Measurements from ENCODE around the gene CHRNE. TPM values are rescaled to one million over a fixed set of nuclear protein-coding genes. Genes with fewer than 3 reads are reported as not detected.

CHRNE gene
- total and polyA plus RNA-seq, 2 donors (not counting 1 experiment from before 2014, with no cell fraction given) = 0.99 to 4.7 TPM

GRCh38 chr17:4861052-4861451 is 41.8 kb downstream of the CHRNE start:
- H4K20me1 ChIP-seq (ENCODE audit: control insufficient read depth, insufficient read depth, low read length, poor library complexity, severe bottlenecking) = peaks cover 72% of the 10 kb centered on the region
- no peak overlapping the region for H3K27ac ChIP-seq (ENCODE audit: low read length in 2 of 2)
- TF ChIP-seq EZH2 (IDR thresholded peaks at IDR 0.05; ENCODE audit: borderline replicate concordance, insufficient read depth, low read depth, low read length, poor library complexity, severe bottlenecking) (no peak), CTCF (IDR thresholded peaks at IDR 0.05) (no peak)
- H2AFZ ChIP-seq (ENCODE audit: insufficient read depth, low read depth, low read length, poor library complexity, severe bottlenecking) = no peak overlapping the region
- peaks cover 49% of the 10 kb centered on the region for H3K79me2 ChIP-seq (ENCODE audit: control insufficient read depth, insufficient read depth, low read length)
- Mint-ChIP-seq H3K4me3 (no peak overlapping the region), H3K27ac (no peak overlapping the region), H3K4me1 (peaks cover 5% of the 10 kb centered on the region), H3K9me3 (ENCODE audit: insufficient read depth) (no peaks in the 10 kb centered on the region), H3K27me3 (no peaks in the 10 kb centered on the region)
- peaks cover 2 to 28% of the 10 kb centered on the region in 2 experiments for H3K36me3 ChIP-seq (replicated peaks in 1 of 2; ENCODE audit: control extremely low read depth in 1 of 2, control insufficient read depth in 1 of 2, extremely low read depth in 1 of 2, insufficient read depth in 2 of 2, low read length in 1 of 2)
- 99% methylated on average over 14 of the region's 16 CpGs for WGBS (ENCODE audit: insufficient coverage)
- ChIA-PET CTCF (interaction anchor here (1.0 kb wide), 1 partner anchor 10 kb away, joined by 4 read pairs; no protein-coding TSS in a partner anchor), POLR2A (no interaction called here)
- no peaks in the 10 kb centered on the region for H3K27me3 ChIP-seq (replicated peaks in 1 of 4; ENCODE audit: control extremely low read depth in 1 of 4, control insufficient read depth in 3 of 4, insufficient read depth in 4 of 4, low read length in 3 of 4)
- no peak overlapping the region for H3K9ac ChIP-seq (ENCODE audit: low read length)
- H3K4me2 ChIP-seq (replicated peaks; ENCODE audit: low read depth, low read length, poor library complexity, severe bottlenecking) = no peak overlapping the region
- no peaks in the 10 kb centered on the region for H3K4me1 ChIP-seq (ENCODE audit: control insufficient read depth in 2 of 2, insufficient read depth in 2 of 2, low read length in 2 of 2)
- intact Hi-C loops (cut with micrococcal nuclease) = no loop called here
- no peak for ATAC-seq (ENCODE audit: low read depth)
- no peak overlapping the region for H3K4me3 ChIP-seq (ENCODE audit: control extremely low read depth in 1 of 5, extremely low read depth in 1 of 5, insufficient read depth in 1 of 5, low read depth in 2 of 5, low read length in 4 of 5)
- H3K9me3 ChIP-seq (ENCODE audit: control extremely low read depth in 1 of 3, control insufficient read depth in 2 of 3, insufficient read depth in 1 of 3, low read length in 2 of 3) = no peaks in the 10 kb centered on the region
- no peak for DNase-seq

DNA sequence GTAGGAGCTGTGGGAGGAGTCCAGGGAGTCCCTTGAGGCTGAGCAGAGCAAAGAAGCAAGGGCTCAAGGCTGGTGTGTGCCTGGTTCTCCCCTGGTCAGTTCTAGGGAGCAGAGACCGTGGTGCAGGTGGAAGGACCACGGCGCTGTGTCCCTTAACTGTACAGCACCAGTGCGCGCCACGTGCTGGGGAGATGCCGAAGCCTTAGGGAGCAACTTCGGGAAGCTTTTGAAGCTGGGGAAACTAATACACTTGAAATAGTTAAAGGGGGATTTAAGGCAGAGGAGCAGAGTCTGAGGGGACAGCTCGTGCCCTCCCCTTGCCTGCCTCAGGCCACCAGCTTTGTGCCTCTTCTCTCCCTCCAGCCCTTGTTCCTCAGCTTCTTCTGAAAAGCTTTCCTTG is 42.2 kb downstream of the CHRNE start:
- H3K4me3 Mint-ChIP-seq = no peak overlapping the region
- TF ChIP-seq EZH2 (IDR thresholded peaks at IDR 0.05; ENCODE audit: borderline replicate concordance, insufficient read depth, low read depth, low read length, poor library complexity, severe bottlenecking) = no peak
- TF ChIP-seq CTCF (IDR thresholded peaks at IDR 0.05) = no peak
- no peak for ATAC-seq (ENCODE audit: low read depth)
- Histone ChIP-seq H3K4me3 (ENCODE audit: control extremely low read depth in 1 of 5, extremely low read depth in 1 of 5, insufficient read depth in 1 of 5, low read depth in 2 of 5, low read length in 4 of 5) (no peak overlapping the region), H4K20me1 (ENCODE audit: control insufficient read depth, insufficient read depth, low read length, poor library complexity, severe bottlenecking) (peaks cover 73% of the 10 kb centered on the region), H3K79me2 (ENCODE audit: control insufficient read depth, insufficient read depth, low read length) (peaks cover 50% of the 10 kb centered on the region), H3K4me1 (ENCODE audit: control insufficient read depth in 2 of 2, insufficient read depth in 2 of 2, low read length in 2 of 2) (no peaks in the 10 kb centered on the region), H3K9me3 (ENCODE audit: control extremely low read depth in 1 of 3, control insufficient read depth in 2 of 3, insufficient read depth in 1 of 3, low read length in 2 of 3) (no peaks in the 10 kb centered on the region), H3K36me3 (replicated peaks in 1 of 2; ENCODE audit: control extremely low read depth in 1 of 2, control insufficient read depth in 1 of 2, extremely low read depth in 1 of 2, insufficient read depth in 2 of 2, low read length in 1 of 2) (peaks cover 2 to 31% of the 10 kb centered on the region in 2 experiments), H3K9ac (ENCODE audit: low read length) (no peak overlapping the region), H2AFZ (ENCODE audit: insufficient read depth, low read depth, low read length, poor library complexity, severe bottlenecking) (no peak overlapping the region), H3K27me3 (replicated peaks in 1 of 4; ENCODE audit: control extremely low read depth in 1 of 4, control insufficient read depth in 3 of 4, insufficient read depth in 4 of 4, low read length in 3 of 4) (no peaks in the 10 kb centered on the region), H3K4me2 (replicated peaks; ENCODE audit: low read depth, low read length, poor library complexity, severe bottlenecking) (no peak overlapping the region), H3K27ac (ENCODE audit: low read length in 2 of 2) (no peak overlapping the region)
- H3K4me1 Mint-ChIP-seq = peaks cover 7% of the 10 kb centered on the region
- no peaks in the 10 kb centered on the region for H3K9me3 Mint-ChIP-seq (ENCODE audit: insufficient read depth)
- CTCF ChIA-PET = interaction anchor here (1.0 kb wide), 1 partner anchor 10 kb away, joined by 4 read pairs; no protein-coding TSS in a partner anchor
- POLR2A ChIA-PET = no interaction called here
- WGBS (ENCODE audit: insufficient coverage) = 98% methylated on average over 4 of the region's 9 CpGs
- intact Hi-C loops (cut with micrococcal nuclease) = no loop called here
- no peak for DNase-seq
- H3K27me3 Mint-ChIP-seq = no peaks in the 10 kb centered on the region
- H3K27ac Mint-ChIP-seq = no peak overlapping the region

Data from B cell (primary cell).